GM18498 (cell line): ENCODE data around the gene SF3B3.
A peak's percentile ranks its signal among the peaks of the same experiment; 100 is the strongest.

Experiments used
- ATAC-seq: cut with Tn5 transposase; IDR thresholded peaks from one replicate; pipeline ENCODE4 v1.9.1; 2021; ENCODE audit warnings: mild to moderate bottlenecking, moderate library complexity; ENCODE audit not compliant: unreplicated experiment

Gene SF3B3

DNA sequence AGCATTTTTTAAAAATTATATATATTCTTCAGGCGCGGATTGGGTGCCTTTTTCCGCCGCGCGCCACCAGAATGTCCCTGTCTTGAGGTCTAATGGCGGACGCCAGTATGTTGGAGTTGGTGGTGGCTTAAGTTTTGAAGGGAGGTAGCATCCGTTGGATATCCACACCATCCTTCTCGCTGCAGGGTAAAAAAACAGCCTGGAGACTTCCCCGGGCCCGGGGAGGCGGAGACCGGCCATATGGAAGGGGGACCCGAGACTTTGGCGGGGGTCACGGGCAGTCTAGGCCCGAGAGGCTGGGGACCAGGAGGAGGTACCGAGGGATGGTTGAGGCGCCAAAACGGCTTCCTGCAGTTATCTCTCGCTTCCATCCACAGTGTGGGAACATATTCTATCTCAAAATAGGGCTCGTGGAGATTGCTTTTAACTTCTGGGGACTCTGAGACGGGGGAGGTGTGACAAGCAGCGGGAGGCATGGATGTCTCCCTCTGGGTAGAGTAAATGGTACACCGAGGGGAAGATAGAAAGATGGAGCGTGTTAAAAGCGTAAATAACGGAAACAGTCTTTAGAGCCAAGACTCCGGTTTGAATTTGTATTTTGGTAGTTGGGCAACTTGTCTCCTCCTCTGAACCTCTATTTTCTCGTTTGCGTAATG is at the start of gene SF3B3:
Gene SF3B3, plus strand, starts transcription at position 74 of the 656 bp plus-strand sequence. CDS start 2,841 bp downstream, outside the sequence.
- ATAC-seq: peak; percentile 50

DNA sequence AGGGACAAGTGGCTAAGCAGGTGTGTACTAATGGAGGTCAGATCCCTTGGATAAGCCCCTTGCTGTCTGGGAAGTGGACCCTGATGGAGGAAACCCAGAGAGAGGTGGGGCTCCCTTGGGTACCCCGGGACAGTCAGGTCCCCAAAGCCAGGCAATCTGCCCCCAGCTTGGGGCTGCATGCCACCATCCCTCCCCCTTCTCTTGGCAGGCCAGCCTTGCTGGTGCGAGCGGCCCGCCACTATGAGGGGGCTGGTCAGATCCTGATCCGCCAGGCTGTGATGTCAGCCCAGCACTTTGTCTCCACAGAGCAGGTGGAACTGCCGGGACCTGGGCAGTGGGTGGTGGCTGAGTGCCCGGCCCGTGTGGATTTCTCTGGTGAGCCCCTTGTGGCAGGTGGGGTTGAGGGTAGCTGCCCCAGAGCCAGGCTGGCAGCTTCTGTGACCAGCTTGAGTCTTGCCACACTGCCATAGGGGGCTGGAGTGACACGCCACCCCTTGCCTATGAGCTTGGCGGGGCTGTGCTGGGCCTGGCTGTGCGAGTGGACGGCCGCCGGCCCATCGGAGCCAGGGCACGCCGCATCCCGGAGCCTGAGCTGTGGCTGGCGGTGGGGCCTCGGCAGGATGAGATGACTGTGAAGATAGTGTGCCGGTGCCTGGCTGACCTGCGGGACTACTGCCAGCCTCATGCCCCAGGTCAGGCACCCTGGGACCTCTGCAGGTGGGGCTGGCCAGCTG is 49.1 kb upstream of the SF3B3 start:
- ATAC-seq: no peak

DNA sequence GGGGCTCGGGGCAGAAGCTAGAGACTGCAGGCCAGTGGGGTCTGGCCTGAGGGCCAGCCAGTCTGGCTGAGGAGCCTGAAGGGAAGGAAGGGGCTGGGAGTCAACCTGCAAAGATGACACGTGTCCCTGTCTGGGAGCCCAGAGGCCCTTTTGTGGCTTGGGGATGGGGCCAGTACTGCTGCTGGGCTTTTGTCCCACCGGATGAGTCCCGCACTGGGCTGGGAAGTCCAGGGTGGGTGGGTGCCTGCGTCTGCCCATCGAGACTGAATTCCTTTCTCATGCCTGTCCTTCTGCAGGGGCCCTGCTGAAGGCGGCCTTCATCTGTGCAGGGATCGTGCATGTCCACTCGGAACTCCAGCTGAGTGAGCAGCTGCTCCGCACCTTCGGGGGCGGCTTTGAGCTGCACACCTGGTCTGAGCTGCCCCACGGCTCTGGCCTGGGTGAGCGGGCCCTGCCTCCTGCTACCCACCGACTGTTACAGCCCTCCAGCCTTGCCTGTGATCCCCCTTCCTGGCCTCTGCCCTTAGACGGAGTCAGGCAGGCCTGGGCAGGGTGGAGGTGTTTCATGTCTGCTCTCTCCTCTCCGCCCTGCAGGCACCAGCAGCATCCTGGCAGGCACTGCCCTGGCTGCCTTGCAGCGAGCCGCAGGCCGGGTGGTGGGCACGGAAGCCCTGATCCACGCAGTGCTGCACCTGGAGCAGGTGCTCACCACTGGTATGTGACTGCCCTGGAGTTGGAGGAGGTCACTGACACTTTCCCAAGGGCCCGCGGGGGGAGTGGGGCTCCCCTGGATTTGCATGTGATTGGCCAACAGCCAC is 48.4 kb upstream of the SF3B3 start:
- no peak for ATAC-seq

DNA sequence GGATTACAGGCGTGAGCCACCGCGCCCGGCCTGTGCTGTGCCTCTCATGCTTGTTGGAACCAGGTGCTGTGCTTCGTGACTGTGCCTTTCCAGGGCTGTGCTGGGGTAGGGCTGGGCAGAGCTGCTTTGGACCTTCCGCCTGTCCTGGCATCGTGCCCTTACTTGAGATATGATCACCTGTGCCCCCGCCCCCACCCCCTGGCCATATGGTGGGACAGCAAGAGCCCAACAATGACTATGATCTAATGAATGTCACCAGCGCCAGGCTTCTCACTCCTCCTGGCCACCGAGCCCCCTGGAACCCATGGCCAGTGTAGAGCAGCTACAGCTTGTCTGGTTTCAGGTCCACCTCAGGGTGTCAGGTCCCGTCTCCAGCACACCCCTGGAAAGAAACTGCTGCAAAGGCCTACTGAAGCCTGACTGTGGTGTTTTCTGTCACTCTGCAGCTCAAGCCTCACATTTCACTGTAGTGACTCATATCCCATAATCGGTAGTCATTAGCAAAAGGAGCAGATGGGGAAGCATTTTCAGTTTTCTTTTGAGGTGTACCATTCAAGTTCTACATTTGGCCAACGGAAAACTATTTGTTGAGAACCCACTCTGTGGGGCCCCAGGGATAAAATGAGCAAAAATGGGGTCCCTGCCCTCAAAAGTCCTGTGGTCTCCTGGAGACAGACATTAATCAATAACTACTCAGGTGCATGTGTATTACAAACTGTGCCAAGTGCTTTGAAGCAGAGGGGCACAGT is 47.2 kb upstream of the SF3B3 start:
- peak; percentile 89 for ATAC-seq

DNA sequence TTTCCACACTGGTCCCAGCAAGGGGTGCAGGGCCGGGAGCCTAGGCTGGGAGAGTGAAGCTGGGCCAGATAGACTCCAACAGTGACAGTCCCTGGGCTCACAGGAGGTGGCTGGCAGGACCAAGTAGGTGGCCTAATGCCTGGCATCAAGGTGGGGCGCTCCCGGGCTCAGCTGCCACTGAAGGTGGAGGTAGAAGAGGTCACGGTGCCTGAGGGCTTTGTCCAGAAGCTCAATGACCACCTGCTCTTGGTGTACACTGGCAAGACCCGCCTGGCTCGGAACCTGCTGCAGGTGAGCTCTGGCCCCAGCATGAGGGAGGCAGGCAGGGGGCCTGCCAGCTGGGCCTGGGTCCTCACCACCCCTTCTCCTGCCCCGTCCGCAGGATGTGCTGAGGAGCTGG is 45.4 kb upstream of the SF3B3 start:
- no peak for ATAC-seq

DNA sequence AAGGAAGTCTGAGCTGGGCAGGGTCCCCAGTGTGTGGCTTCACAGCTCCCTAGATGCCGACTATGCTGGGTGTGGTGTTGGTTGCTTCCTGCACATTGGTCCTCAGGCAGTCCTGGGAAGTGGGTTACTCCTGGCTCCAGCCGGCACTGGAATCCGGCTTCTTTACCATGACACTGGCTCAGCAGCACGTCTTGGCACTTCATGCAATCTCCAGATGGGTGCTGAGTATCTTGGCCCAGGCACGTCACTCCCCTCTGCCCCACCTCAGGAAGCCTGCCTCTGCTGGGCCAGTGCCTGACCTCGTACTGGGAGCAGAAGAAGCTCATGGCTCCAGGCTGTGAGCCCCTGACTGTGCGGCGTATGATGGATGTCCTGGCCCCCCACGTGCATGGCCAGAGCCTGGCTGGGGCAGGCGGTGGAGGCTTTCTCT is 44.7 kb upstream of the SF3B3 start:
- no peak for ATAC-seq

DNA sequence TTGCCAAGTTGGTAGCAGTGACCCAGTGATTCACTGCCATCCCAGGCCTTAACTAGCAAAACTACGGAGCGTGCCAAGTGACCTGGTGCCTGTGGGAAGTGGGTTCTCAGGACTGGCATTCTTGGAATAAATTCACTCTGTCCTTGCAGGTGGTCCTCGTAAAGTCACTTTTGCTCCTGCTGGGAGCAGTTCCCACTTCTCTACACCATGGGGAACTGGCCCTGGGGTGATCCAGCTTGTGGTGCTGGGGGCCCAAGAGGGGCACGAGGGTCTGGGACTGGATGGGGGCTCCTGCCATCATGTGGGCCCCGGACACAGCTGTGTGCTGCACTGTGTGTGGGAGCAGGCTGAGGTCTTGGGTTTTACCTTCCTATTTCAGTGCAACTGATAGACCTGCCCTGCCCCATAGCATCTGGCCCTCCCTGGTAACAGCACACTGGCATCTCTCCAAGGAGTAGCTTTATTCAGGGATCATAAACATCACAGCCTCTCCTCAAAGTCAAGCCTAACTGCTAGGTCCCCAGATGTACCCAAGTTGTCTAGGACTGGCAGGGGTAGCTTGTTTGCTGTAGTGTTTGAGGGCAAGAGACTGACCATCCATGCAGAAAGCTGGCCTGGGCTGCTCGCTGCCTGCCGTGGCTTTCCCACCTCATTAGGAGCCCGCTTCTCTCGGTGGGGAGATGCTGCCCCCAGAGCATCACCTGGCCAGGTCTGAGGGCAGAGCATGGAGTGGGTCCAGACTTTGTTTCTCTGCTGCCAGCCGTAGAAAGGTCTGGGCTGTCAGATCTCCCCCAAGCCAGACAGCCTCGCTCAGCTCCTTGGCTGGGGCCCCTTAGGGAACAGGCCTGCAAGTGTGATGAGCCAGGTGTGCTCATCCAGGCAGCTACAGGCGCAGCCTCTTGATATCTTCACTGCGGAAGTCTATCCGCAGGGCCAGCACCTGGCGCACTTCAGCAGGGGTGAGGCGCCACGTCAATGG is 43.2 kb upstream of the SF3B3 start:
- no peak for ATAC-seq

DNA sequence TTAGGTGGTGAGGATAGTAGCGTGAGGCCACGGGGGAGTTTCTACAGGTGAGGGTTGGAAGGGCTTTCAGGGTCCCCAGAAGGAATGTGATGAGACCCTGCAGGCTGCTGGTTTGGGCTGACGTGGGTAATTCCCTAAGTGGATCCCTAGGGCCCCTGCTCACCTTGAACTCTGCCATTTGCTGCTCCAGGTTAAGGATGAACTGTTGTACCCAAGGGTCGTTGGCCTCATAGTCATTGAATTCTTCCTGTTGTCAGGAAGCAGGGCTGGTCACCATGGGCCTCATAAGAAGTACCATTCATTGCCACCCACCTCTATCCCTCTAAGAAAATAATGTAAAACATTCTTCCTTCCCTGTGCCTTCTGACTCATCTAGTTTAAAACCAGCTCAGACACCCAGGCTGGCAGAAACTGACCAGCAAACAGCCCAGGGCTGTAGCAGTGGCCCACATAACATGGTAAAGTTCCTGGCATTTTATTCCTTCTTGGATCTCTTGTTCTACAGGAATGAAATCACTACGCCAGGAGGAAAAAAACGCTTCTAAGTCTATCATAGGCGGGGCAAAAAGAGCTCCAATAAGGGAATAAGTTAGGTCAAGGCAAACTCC is 41.6 kb upstream of the SF3B3 start:
- ATAC-seq: no peak

DNA sequence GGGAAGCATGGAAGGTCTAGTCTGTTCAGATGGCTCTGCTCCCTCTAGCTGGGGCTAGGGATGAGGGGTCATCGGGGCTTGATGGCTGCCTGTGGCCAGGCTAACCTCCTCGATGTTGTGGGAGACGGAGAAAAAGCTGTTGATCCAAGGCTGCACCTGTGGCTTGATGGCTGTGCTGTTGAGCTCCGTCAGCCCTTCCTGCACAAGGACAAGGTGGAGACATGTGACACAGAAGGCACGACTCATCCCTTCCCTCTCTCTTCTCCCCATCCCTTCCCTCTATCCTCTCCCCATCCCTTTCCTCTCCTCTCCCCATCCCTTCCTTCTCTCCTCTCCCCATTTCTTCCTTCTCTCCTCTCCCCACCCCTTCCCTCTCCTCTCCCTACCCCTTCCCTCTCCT is 41.0 kb upstream of the SF3B3 start:
- no peak for ATAC-seq

DNA sequence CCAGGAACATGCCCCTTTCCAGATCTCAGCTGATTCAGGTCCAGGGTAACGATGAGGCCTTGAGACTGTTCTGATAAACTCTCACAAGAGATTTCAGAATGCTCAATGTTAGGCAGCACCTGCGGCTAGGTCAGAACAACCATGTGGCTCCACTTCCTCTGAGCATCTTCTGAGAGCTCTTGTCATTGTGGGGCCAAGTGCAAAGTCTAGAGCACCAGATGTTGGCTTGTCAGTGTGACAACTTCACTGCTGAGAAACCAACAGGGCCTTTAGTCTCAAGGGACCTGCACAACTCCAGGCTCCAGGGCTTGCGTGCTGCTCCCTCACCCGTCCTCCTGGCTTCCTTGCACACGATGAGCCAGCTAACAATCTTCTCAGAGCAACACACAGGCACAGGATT is 40.2 kb upstream of the SF3B3 start:
- ATAC-seq: no peak

DNA sequence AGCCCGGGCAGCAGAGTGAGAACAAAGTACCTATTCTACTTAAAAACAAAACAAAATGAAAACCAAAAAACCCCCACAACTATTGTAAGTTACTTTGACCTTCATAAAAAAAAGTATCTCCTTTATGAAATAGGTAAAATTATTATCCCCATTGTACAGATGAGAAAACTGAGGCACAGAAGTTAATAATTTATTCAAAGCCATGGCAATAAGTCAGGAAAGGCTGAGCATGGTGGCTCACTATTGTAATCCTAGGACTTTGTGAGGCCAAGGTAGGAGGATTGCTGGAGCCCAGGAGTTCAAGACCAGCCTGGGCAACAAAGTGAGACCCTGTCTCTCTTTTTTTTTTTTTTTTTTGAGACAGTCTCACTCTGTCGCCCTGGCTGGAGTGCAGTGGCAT is 38.7 kb upstream of the SF3B3 start:
- no peak for ATAC-seq

DNA sequence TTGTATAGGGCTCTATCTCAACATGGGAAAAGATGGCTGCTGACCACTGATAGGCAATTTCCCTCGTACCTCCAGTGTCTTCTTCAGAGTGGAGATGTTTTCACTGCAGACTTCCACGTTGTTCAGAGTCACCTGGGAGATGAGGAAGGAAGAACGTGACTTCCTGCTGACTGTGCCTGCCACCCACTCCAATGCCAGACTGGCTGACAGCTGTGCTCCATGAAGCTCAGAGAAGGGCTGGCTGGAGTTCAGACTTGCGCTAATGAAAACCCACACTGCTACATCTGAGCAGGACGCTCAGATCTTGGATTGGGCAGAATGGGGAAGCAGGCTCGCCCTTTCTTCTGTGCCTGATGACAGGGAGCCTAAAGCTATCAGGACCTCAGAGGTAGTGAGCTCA is 33.4 kb upstream of the SF3B3 start:
- no peak for ATAC-seq

DNA sequence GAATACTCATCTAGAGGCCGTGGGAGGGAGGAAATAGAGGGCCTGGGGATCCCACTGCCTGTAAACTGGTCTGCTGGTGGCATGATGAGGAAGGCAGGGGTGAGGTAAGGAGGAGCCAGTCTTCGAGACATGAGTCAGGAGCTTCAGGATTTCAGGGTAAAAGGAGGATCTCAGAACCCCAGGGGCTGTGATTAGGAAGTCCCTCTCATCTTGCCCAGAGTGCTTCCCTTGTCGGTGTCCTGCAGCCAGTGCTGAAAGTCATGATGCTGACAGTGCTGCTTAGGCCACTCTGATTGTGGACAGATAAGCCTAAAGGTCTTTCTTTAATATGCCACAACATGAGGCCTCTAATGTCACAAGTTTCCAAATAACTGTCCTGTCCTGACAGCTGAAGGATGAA is 29.8 kb upstream of the SF3B3 start:
- no peak for ATAC-seq

DNA sequence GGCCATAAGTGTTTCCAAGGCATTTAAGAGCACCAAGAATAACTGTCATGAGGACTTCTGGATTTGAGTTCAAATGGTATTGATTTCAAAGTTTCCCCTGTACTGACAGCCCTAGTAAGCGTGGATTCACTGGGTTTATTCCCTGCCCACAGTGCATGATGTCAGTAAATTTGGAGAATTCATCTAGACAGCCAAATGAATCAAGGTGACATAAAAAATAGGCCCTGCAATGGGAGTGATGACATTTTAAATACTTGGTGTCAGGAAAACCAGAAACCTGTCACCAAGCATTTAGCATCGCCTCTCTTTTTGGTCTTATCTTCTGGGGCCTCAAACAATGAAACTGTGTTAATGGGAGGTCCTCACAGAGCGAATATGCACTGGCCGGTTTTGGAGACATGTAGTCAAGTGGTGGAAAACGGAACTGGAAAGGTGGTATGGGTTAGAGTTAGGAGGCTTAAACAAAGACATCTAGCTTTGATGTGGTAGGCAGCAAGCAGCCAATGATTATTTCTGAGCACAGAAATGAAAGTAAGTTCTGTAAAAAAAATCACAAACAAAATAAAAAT is 29.3 kb upstream of the SF3B3 start:
- no peak for ATAC-seq

DNA sequence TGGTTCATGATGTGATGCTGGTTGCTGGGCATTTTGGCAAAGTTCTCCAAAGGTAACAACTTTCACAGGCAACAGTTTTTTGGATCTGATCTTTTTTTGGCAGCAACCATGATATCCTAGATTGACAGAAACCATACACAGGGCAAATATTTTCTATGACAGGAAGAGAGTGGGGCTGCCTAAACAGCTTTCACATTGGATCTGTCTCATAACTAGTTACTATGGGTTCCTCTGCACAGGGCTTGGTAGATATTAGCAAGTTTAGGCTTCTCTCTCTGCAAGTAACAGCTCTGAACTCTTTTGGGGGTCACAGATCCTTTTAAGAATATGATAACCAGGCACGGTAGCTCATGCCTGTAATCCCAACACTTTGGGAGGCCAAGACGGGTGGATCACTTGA is 28.8 kb upstream of the SF3B3 start:
- no peak for ATAC-seq

DNA sequence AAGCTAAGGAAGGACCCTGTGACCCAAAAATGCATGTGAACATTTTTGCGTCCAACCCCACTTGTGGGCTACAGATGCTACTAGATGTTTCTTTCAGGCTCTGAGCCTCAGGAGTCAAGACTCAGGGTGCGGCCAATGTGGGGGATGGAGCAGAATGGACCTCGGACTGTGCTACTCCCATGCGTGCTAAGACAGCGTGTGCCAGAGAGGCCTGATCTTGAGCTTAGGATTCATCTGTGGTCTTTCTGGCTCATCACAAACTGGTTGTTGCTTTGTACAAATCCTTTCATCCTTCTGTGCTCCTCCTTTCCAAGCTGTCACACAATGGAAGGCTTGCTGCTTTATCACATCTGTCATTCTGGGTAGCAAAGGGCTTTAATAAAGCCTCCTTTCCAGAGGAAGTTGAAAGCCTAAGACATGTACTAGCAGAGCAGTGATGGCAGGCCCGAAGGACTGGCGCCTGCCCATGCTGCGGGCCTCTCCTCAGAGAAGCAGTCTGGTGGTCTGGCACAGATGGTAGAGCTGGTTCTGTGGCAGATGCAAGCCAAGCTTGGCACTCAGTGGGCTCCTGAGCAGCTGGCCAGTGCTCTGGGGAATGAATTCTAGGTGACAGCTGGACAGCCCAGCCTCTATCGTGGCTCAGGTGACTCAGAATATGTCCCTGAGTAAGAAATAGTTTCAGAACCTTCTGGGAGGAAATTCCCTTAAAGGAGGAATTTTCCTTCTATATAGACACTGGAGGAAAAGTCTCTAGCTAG is 28.0 kb upstream of the SF3B3 start:
- ATAC-seq: no peak

DNA sequence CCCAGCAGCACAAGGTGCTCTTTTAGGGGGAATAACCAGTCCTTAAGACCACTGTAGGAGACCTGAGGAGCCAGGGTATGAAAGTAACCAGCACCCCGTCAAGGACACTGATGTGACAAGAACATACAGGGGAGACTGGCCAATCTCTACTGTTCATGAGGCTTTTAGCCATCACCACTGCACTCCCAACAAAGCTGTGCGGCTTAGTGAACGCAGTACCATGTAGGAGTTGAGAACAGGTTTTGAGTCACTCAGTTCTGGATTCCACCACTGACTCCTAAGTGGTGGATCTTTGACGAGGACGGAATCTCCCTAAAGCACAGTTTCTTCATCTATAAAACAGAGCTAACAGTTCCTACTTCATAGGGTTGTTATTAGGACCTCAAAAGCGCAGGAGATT is 27.1 kb upstream of the SF3B3 start:
- no peak for ATAC-seq

DNA sequence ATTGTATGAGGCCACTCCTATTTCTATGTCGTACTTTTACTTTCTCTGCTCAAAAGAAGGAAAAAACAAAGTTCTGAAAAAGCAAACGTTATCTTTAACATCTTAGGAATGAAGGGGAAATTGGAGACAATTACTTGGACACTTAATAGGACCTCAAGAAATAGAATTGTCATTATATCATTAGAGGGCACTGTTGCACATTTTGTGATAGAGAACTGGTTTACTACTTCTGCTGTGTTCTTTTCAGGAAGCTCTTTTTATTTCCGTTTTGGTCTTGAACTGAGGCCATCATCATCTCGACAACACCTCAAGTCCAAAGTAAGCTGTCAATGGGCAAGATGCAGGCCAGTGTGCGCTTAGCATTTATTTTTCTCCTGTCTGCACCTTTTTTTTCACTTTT is 14.9 kb upstream of the SF3B3 start:
- ATAC-seq: no peak
